K562 (cell line): Measurements from ENCODE around the gene DACT3. TPM values are rescaled to one million over a fixed set of nuclear protein-coding genes. Genes with fewer than 3 reads are reported as not detected.

Source experiments
- ADNP ChIP-seq: fragments of 200-800 bp; sonication (Bioruptor generic); IDR thresholded peaks from 2 replicates; pipeline ENCODE4 v1.6.1; 2016; ENCODE audit warnings: missing genetic modification characterization, missing compliant biosample characterization
- ARID4B ChIP-seq: sonication (generic); formaldehyde crosslinking; IDR thresholded peaks from 2 replicates; pipeline ENCODE4 v1.8.0; 2022; ENCODE audit warnings: mild to moderate bottlenecking, missing genetic modification reagents
- CREB3L1 ChIP-seq: fragments of 450-650 bp; IDR thresholded peaks from 2 replicates; pipeline ENCODE4 v1.6.1; 2014; ENCODE audit warnings: low read depth, mild to moderate bottlenecking, moderate library complexity, borderline replicate concordance
- CTCF ChIP-seq, 3 experiments: IDR thresholded peaks in 2 of 3; conservative IDR thresholded peaks in 1 of 3; 2 replicates each; pipeline ENCODE4 v1.5.1; 2011 to 2012; ENCODE audit warnings: low read length in 3 of 3, mild to moderate bottlenecking in 3 of 3, control low read depth in 2 of 3, improper control_type of control experiment in 1 of 3, inconsistent platforms in 1 of 3, low read depth in 1 of 3, mixed read lengths in 1 of 3, moderate library complexity in 1 of 3; ENCODE audit not compliant: insufficient read depth in 2 of 3
- EGR1 ChIP-seq: fragments of 450-650 bp; conservative IDR thresholded peaks from 2 replicates; pipeline ENCODE4 v1.6.1; 2017; ENCODE audit warnings: mild to moderate bottlenecking
- HCFC1 ChIP-seq: IDR thresholded peaks from 2 replicates; pipeline ENCODE4 v1.6.1; 2012; ENCODE audit warnings: low read depth, low read length, improper control_type of control experiment
- ID3 ChIP-seq, 2 experiments: fragments of 250-450 bp in 1 of 2; fragments of 450-650 bp in 1 of 2; sonication (Bioruptor Pico) in 1 of 2; IDR thresholded peaks; 2 replicates each; pipeline versions ENCODE4 v1.6.1 to v1.8.0; 2016 to 2021; ENCODE audit warnings: mild to moderate bottlenecking in 2 of 2, moderate library complexity in 2 of 2, missing compliant biosample characterization in 1 of 2, missing genetic modification characterization in 1 of 2
- NFIC ChIP-seq: fragments of 450-650 bp; IDR thresholded peaks from 2 replicates; pipeline ENCODE4 v1.6.1; 2017; ENCODE audit warnings: mild to moderate bottlenecking, inconsistent platforms
- PCBP1 ChIP-seq: fragments of 200-400 bp; formaldehyde crosslinking; IDR thresholded peaks from 2 replicates; pipeline ENCODE4 v1.6.1; 2018; ENCODE audit warnings: mild to moderate bottlenecking, low read depth, low read length; ENCODE audit not compliant: poor library complexity, severe bottlenecking
- PPARD ChIP-seq: fragments of 250-450 bp; sonication (Bioruptor Pico); IDR thresholded peaks from 2 replicates; pipeline ENCODE4 v1.8.0; 2022; ENCODE audit warnings: inconsistent platforms, mild to moderate bottlenecking, moderate library complexity
- SMC3 ChIP-seq: conservative IDR thresholded peaks from 2 replicates; pipeline ENCODE4 v1.6.1; 2011; ENCODE audit warnings: low read depth, low read length, improper control_type of control experiment; ENCODE audit not compliant: insufficient read depth
- TARDBP ChIP-seq: fragments of 450-650 bp; IDR thresholded peaks from 2 replicates; pipeline ENCODE4 v1.6.1; 2016
- TCF15 ChIP-seq: fragments of 250-450 bp; sonication (Bioruptor Pico); IDR thresholded peaks from 2 replicates; pipeline ENCODE4 v1.8.0; 2022; ENCODE audit warnings: moderate library complexity, mild to moderate bottlenecking, inconsistent platforms
- ZNF436 ChIP-seq: fragments of 250-450, 450-650 bp; sonication (Bioruptor Pico); formaldehyde crosslinking; IDR thresholded peaks from 2 replicates; pipeline ENCODE4 v1.7.0; 2020; ENCODE audit warnings: mild to moderate bottlenecking
- polyA plus RNA-seq, 8 experiments: library from polyadenylated mRNA; depleted of rRNA in 4 of 8; stranded (reverse) in 5 of 8; unstranded in 3 of 8; fragments of >200 nt; fragmentation: Nextera tagmentation in 2 of 8; fragmentation: Illumina TruSeq in 1 of 8; extraction: Ambion mirVana in 2 of 8; extraction: Trizol in 1 of 8; gene quantifications; 2 replicates each; pipeline versions ENCODE4 v1.2.1 to v1.2.3, GENCODE V29; 2011 to 2014; ENCODE audit warnings: inconsistent platforms in 1 of 8, missing spikeins in 1 of 8
- total RNA-seq, 7 experiments: library from RNA; depleted of rRNA in 6 of 7; stranded (reverse); fragments of >200 nt in 6 of 7; fragmentation: Illumina TruSeq in 2 of 7; extraction: Trizol in 2 of 7; gene quantifications; 2 replicates each; pipeline versions ENCODE4 v1.2.1 to v1.2.3, GENCODE V29; 2011 to 2021; ENCODE audit warnings: low replicate concordance in 1 of 7

DACT3 gene
- total and polyA plus RNA-seq, 9 of the 15 experiments (the other 6 are each of a cell fraction or from before 2014, with no cell fraction given): 0.67 to 6.5 (median 3.5) TPM

- TF ChIP-seq CTCF (IDR thresholded peaks at IDR 0.05 in 2 of 3, conservative IDR thresholded peaks at IDR 0.05 in 1 of 3; ENCODE audit: insufficient read depth in 2 of 3, low read depth in 1 of 3, low read length in 3 of 3) (peak; percentile 77 to 97 (median 86)), CREB3L1 (no peak), TARDBP (no peak), PCBP1 (no peak), TCF15 (no peak), EGR1 (peak; percentile 66), ADNP (tag) (no peak), ZNF436 (CRISPR knock-in tag) (no peak), SMC3 (peak; percentile 60), NFIC (peak; percentile 53), PPARD (no peak), HCFC1 (no peak), ARID4B (CRISPR knock-in tag) (no peak), ID3 (CRISPR knock-in tag; IDR thresholded peaks at IDR 0.05) (no peak), ID3 (tag; IDR thresholded peaks at IDR 0.05) (0 out of 2 replicates have a peak, but pooled peaks have one; percentile 52)
Measured at GRCh38 chr19:46616631-46617322, 44.2 kb downstream of the DACT3 start (continued).
